ENCODE results near the gene PEX11A.

PEX11A gene

GRCh38 chr15:89649716-89650115 lies 40.8 kb downstream of the PEX11A start (continued):
- TF ChIP-seq GLIS3 (CRISPR knock-in tag; IDR thresholded peaks at IDR 0.05) (no peak), PPARA (CRISPR knock-in tag; IDR thresholded peaks at IDR 0.05; ENCODE audit: borderline replicate concordance) (no peak)

GRCh38 chr15:89649013-89649625 lies 41.4 kb downstream of the PEX11A start:
- TF ChIP-seq ZFP30 (CRISPR knock-in tag; IDR thresholded peaks at IDR 0.05) (no peak), TCF4 (CRISPR knock-in tag; IDR thresholded peaks at IDR 0.05; ENCODE audit: borderline replicate concordance) (no peak), SNAI2 (CRISPR knock-in tag; IDR thresholded peaks at IDR 0.05) (no peak), OSR1 (CRISPR knock-in tag; IDR thresholded peaks at IDR 0.05) (no peak), BACH2 (CRISPR knock-in tag; IDR thresholded peaks at IDR 0.05; ENCODE audit: borderline replicate concordance) (no peak), ZNF565 (CRISPR knock-in tag; conservative IDR thresholded peaks at IDR 0.05; ENCODE audit: low read depth) (no peak), ZNF8 (CRISPR knock-in tag; IDR thresholded peaks at IDR 0.05) (no peak), ZC3H10 (CRISPR knock-in tag; IDR thresholded peaks at IDR 0.05) (no peak), PATZ1 (CRISPR knock-in tag; IDR thresholded peaks at IDR 0.05; ENCODE audit: borderline replicate concordance) (no peak), TOX (CRISPR knock-in tag; IDR thresholded peaks at IDR 0.05; ENCODE audit: borderline replicate concordance) (no peak), ESRRG (CRISPR knock-in tag; IDR thresholded peaks at IDR 0.05) (no peak), CREB5 (CRISPR knock-in tag; IDR thresholded peaks at IDR 0.05; ENCODE audit: low read depth) (no peak), ARNTL (CRISPR knock-in tag; IDR thresholded peaks at IDR 0.05; ENCODE audit: borderline replicate concordance, low read depth) (no peak), ZFP3 (CRISPR knock-in tag; IDR thresholded peaks at IDR 0.05) (no peak)
- no peak for ATAC-seq

GRCh38 chr15:89648106-89649012 lies 42.2 kb downstream of the PEX11A start:
- no peak for ATAC-seq
- TF ChIP-seq ZFP30 (CRISPR knock-in tag; IDR thresholded peaks at IDR 0.05) (no peak), ESRRG (CRISPR knock-in tag; IDR thresholded peaks at IDR 0.05) (no peak), ZFP3 (CRISPR knock-in tag; IDR thresholded peaks at IDR 0.05) (no peak), TCF4 (CRISPR knock-in tag; IDR thresholded peaks at IDR 0.05; ENCODE audit: borderline replicate concordance) (no peak), POU6F1 (CRISPR knock-in tag; IDR thresholded peaks at IDR 0.05; ENCODE audit: borderline replicate concordance, low read depth) (no peak), OSR1 (CRISPR knock-in tag; IDR thresholded peaks at IDR 0.05) (no peak), PATZ1 (CRISPR knock-in tag; IDR thresholded peaks at IDR 0.05; ENCODE audit: borderline replicate concordance) (no peak), CSRNP3 (CRISPR knock-in tag; IDR thresholded peaks at IDR 0.05) (no peak), ZNF8 (CRISPR knock-in tag; IDR thresholded peaks at IDR 0.05) (no peak), SNAI2 (CRISPR knock-in tag; IDR thresholded peaks at IDR 0.05) (no peak), GLIS3 (CRISPR knock-in tag; IDR thresholded peaks at IDR 0.05) (no peak), TOX (CRISPR knock-in tag; IDR thresholded peaks at IDR 0.05; ENCODE audit: borderline replicate concordance) (no peak), ISL1 (CRISPR knock-in tag; IDR thresholded peaks at IDR 0.05) (no peak), ARNTL (CRISPR knock-in tag; IDR thresholded peaks at IDR 0.05; ENCODE audit: borderline replicate concordance, low read depth) (no peak), PPARA (CRISPR knock-in tag; IDR thresholded peaks at IDR 0.05; ENCODE audit: borderline replicate concordance) (no peak), ZNF70 (CRISPR knock-in tag; IDR thresholded peaks at IDR 0.05) (no peak), ZC3H10 (CRISPR knock-in tag; IDR thresholded peaks at IDR 0.05) (no peak), TSHZ2 (CRISPR knock-in tag; IDR thresholded peaks at IDR 0.05) (no peak), RARB (CRISPR knock-in tag; IDR thresholded peaks at IDR 0.05) (no peak), BACH2 (CRISPR knock-in tag; IDR thresholded peaks at IDR 0.05; ENCODE audit: borderline replicate concordance) (no peak)

All from SK-N-SH treated with all-trans-retinoic acid at 6 μM for 48 hours (cell line).